ENCODE data around the gene ZNF134.

The ZNF134 gene

GRCh38 chr19:57613941-57614743, at the start of gene ZNF134:
Gene ZNF134, plus strand, starts transcription at chr19:57614242. Its CDS starts 5,227 bp downstream, at chr19:57619469.
- DNase-seq: peak; percentile 88 to 91

DNA sequence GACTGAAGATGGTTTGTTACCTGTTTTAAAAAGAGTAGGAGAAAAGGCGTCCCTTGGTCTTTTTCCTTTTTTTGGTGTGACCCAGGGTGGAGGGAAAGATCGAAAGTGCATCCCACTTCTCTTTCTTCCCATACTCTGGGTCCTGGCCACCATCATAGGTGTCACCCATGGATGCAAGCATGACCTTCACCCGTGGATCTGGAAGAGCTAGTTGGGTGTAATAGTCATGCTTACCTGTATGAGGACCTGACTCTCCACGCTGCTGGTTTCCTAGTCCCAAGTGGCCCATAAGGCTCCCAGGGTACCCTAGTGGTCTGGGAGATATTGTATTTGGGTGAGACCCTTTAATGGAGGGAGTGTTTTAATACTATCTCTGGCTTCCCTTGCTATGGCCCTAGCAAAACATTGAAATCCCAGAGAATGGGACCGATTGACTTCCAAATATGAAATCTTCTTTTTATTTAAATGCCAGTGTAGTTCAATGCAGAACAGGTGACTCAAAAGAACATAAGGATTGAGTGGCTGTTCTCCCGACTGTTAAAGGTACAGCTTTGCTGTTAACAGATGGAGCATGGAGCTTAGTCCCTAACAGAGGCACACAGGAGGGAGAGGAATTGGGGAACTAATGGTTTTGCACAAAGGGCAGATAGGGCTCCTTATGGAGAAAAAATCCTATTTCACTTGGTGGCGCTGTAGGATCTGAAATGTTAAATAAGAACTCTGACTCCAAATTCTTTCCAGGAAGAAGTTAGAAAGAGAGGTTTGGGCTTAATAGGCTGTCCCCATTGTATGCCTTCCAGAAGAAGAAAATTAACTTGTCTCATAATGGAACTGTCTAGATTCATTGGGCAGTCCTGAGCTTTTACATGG, 47.4 kb upstream of the ZNF134 start:
- no peak for DNase-seq

- no peak for DNase-seq
These were observed 43.3 kb upstream of the ZNF134 start for GRCh38 chr19:57570707-57571106.

DNA sequence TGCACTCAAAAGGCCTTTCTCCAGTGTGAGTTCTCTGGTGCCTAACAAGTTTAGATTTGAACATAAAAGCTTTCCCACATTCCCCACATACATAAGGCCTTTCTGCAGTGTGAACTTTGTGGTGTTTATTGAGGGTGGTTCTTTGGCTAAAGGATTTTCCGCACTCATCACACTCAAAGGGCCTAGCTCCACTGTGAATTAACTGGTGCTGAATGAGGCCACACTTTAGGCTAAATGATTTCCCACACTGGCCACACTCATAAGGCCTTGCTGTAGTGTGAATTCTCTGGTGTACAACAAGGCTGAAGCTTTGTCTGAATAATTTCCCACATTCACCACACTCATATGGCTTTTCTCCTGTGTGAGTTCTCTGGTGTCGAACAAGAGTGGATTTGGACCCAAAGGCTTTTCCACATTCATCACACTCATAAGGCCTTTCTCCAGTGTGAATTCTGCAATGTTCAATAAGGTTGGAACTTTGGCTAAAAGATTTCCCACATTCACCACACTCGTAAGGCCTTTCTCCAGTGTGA, 41.6 kb upstream of the ZNF134 start:
- DNase-seq: no peak

GRCh38 chr19:57576661-57577060, 37.4 kb upstream of the ZNF134 start:
- DNase-seq: no peak

DNA sequence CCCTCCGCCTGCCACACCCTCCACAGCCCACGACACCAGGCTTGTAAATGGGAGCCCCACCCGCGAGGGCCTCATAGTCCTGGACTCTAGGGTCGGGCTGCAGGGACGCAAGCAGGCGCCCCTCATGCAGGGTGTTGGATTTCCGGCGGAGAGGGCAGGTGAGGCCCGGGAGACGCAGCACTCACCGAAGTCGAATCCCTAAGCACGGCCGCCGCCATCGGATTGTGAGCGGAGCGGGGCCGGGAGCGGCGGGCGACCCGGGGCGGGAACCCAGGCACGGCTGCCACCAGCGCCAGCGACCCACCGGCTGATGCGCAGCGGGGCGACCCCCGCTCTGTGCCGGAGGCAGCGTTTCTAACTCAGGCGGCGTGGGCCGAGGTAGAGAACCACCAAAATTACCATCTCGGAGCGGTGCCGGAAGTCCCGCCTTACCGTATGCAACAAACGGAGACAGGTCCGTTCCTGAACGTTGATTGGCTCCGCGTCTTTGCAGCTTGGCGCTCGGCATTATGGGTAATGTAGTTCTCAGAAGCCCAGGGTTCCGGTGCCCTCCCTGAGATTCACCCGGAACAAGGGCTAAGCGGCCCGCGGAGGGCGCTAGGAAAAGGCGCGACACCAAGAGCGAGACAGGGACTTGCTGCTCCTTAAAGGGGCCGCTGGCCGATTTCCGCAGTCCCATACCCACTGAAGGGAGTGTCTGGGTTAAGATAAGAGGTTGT, 35.4 kb upstream of the ZNF134 start, which contains the start of gene ZNF416:
ZNF416 (minus strand) TSS at position 425 of the 719 bp plus-strand sequence; CDS start at position 218, 207 bp downstream.
- peak; percentile 96 to 97 for DNase-seq

GRCh38 chr19:57583104-57583520, 30.9 kb upstream of the ZNF134 start:
- DNase-seq: no peak

DNA sequence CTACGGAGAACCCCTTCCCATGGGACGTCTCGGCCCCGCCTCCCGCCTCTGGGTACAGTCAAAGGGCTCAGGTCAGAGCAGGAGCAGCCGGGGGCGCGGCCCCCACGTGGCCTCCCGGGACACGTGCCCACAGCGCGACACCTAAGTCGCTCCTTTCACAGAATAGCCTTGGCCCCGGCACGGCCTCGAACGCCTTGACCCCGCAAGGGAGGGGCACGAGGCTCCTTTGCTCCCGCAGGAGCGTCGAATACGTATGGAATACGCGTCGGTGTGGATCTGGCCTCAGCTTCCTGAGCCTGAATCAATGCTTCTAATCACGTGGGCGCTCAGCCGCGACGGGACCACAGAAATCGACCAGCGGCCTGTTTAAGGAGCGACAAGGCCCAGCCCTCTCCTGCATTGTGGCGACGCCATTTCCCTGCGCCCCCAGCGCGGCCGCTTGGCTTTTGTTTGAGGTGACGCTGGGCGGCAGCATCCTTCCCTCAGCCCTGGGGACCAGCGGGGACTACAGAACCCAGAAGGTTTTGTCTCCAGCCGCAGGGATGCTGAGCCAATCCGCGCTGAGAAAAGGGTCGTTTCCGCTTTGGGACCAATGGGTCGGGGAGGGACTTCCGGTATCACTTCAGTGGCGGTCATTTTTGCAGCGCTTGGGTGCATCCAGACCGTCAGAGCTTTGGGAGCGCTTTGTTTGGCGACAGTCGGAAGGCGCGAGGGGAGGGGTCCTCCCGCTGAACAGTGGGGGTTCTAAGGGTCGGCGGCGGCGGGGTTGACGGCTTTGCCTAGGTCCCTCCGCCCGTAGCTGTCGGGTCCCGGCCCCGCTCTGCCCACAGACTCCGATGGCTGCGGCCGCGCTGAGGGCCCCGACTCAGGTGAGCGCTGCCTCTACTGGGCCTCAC, 30.3 kb upstream of the ZNF134 start, which contains the start of gene ZIK1:
ZIK1 (plus strand) TSS at position 625 of the 896 bp plus-strand sequence; CDS start at position 837, 212 bp downstream.
- no peak for DNase-seq

DNA sequence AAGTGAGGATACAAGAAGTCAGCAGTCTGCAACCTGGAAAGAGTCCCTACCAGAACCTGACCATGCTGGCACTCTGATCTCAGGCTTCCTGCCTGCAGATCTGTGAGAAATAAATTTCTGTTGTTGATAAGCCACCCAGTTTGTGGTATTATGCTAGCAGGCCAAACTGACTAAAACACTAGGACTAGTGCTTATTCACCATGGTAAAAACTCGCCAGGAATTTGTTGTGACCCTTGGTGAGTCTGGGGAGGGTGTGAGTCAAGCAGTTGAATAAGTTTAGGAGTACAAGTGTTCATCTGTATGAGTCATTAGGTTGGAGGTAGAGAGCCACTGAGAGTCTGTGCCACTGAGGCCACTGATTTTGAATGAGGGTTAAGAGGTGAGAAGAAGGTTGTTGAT, 26.5 kb upstream of the ZNF134 start:
- DNase-seq: no peak

- no peak for DNase-seq
These were observed 14.7 kb upstream of the ZNF134 start for GRCh38 chr19:57599377-57599760.

DNA sequence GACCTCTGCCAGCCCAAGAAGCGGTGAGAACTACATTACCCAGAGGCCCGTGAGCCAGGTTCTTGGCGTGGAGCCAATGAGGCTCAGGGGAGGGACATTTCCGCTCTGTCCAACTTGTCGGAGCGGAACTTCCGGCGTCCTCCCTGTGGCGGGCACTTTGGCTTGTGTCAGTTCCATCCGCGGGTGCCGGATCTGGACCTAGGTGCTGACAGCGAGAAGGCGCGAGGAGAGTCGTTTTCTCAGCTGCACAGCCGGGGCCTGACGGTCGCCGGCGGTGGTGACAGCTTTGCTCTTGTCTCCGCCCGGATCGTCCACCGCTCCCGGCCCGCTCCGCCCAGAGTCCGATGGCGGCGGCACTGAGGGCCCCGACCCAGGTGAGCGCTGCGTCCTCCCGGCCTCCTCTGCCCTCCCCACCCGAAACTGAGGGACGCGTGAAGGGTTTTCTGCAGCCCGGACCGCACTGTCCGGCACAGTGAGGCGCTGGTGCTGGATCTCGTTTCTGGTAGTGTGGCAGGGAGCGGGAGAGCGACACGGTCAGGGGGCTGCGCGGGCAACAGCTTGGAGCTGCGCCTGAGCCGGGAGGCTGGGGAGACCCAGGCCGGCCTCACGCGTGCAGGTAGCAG, 14.2 kb upstream of the ZNF134 start, which contains the start of gene ZNF530:
ZNF530 (plus strand) TSS at position 125 of the 623 bp plus-strand sequence. CDS start 4,461 bp downstream, outside the sequence.
- DNase-seq: peak; percentile 90 to 94

GRCh38 chr19:57606931-57607330, 7.1 kb upstream of the ZNF134 start:
- DNase-seq: no peak

DNA sequence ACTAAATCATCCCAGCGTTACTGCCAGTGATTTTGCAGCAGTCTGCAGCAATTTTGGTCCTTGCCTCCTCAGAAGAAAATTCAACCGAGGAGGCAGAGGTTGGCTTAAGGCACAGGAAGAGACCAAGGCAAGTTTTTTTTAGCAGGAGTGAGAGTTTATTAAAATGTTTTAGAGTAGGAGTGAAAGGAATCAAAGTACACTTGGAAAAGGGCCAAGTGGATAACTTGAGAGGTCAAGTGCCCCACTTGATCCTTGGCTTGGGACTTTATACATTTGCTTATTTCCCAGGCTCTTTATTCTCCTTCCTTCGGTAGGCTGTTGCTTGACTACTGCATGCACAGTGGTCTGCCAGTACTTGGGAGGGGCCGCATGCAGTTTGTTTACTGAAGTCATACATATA, 2.9 kb upstream of the ZNF134 start:
- DNase-seq: no peak

DNA sequence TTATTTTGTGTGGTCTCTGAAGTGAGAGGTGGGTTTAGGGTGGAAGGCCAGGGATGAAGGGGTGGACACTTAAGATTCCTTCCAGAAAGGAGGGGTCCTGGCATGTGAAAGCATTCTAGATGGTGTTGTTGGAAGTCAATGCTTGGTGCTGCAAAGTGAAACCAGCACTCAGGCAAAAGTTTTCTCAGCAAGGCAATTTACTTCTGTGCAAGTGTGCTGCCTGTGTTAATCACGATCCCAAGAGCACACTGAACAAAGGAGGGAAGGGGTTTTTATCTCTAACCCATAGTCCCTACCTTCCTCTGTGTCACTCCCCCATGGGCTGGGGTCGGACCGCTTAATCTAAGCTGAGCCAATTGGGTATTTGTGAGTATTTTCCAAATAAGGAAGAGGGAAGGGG, 1.3 kb downstream of the ZNF134 start:
- DNase-seq: no peak

- no peak for DNase-seq
These were observed 6.8 kb downstream of the ZNF134 start for GRCh38 chr19:57620673-57621348.

DNA sequence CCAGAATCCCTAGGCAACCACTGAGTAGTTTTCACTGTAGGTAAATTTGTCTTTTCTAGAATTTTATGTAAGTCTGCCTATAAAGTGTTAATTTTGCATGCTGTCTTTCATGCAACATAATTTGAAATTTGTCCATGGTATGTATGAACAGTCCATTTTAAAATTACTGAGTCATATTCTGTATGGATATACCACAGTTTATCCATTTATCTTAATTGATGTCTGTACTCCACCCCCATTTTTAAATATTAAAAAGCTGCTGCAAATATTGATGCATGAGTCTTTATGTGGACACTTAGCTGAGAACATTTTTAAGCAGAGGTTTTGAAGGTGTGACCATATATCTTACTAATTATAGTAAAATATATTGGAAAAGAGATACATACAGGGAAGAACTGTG, 9.0 kb downstream of the ZNF134 start:
- no peak for DNase-seq

GRCh38 chr19:57632987-57633831, 19.2 kb downstream of the ZNF134 start, which contains the start of gene ZNF211:
Gene ZNF211, plus strand, starts transcription at chr19:57633168. Its CDS starts 179 bp downstream, at chr19:57633347.
- DNase-seq: peak; percentile 88 to 90

- no peak for DNase-seq
These were observed 19.7 kb downstream of the ZNF134 start for GRCh38 chr19:57633832-57634131.

GRCh38 chr19:57637379-57637778, 23.3 kb downstream of the ZNF134 start:
- DNase-seq: no peak
